Activated CD4-positive, alpha-beta T cell treated with anti-CD3 and anti-CD28 coated beads for 48 hours (primary cell): ENCODE data around the gene CDCA5.

Experiments
- DNase-seq: peaks from one replicate; pipeline ENCODE4 v3.0.0-alpha.2; 2020

CDCA5 gene

GRCh38 chr11:65083834-65084597 lies at the start of gene CDCA5, which contains the start of gene ZFPL1:
Gene CDCA5, minus strand, starts transcription at chr11:65084040. Its CDS starts 62 bp downstream, at chr11:65083978.
Gene ZFPL1, plus strand, starts transcription at chr11:65084222. Its CDS starts 477 bp downstream, at chr11:65084699.
- DNase-seq: peak; percentile 97

GRCh38 chr11:65132988-65133700 lies 49.3 kb upstream of the CDCA5 start:
- DNase-seq: peak; percentile 85

- no peak for DNase-seq
Measured at GRCh38 chr11:65132238-65132987, 48.6 kb upstream of the CDCA5 start.

GRCh38 chr11:65131895-65132237 lies 48.0 kb upstream of the CDCA5 start:
- DNase-seq: no peak

GRCh38 chr11:65131417-65131776 lies 47.6 kb upstream of the CDCA5 start:
- no peak for DNase-seq

GRCh38 chr11:65130631-65131416 lies 47.0 kb upstream of the CDCA5 start:
- DNase-seq: no peak

GRCh38 chr11:65129649-65130441 lies 46.0 kb upstream of the CDCA5 start:
- no peak for DNase-seq

GRCh38 chr11:65128182-65129145 lies 44.6 kb upstream of the CDCA5 start:
- DNase-seq: no peak

GRCh38 chr11:65127473-65128181 lies 43.8 kb upstream of the CDCA5 start:
- no peak for DNase-seq

GRCh38 chr11:65126624-65127274 lies 42.9 kb upstream of the CDCA5 start:
- DNase-seq: no peak

GRCh38 chr11:65125197-65126056 lies 41.6 kb upstream of the CDCA5 start:
- DNase-seq: no peak

GRCh38 chr11:65124480-65125196 lies 40.8 kb upstream of the CDCA5 start:
- no peak for DNase-seq

- DNase-seq: peak; percentile 100
Measured at GRCh38 chr11:65121865-65122696, 38.2 kb upstream of the CDCA5 start, which contains the start of the genes FAU and MRPL49. Gene FAU, minus strand, starts transcription at chr11:65122134. Its CDS starts 321 bp downstream, at chr11:65121813. Gene MRPL49, plus strand, starts transcription at chr11:65122321. Its CDS starts 26 bp downstream, at chr11:65122347.

- peak; percentile 51 for DNase-seq
Measured at GRCh38 chr11:65121447-65121864, 37.6 kb upstream of the CDCA5 start.

- DNase-seq: no peak
Measured at GRCh38 chr11:65120831-65121230, 37.0 kb upstream of the CDCA5 start.

- DNase-seq: no peak
Measured at GRCh38 chr11:65119670-65119995, 35.8 kb upstream of the CDCA5 start.
